ENCODE data around the gene LYRM9. TPM values are rescaled to one million over a fixed set of nuclear protein-coding genes. Genes with fewer than 3 reads are reported as not detected.

Gene LYRM9
- total and polyA plus RNA-seq, 2 of the 8 experiments (the other 6 are each of a cell fraction or from before 2014, with no cell fraction given) = 4.3 to 5.2 TPM

DNA sequence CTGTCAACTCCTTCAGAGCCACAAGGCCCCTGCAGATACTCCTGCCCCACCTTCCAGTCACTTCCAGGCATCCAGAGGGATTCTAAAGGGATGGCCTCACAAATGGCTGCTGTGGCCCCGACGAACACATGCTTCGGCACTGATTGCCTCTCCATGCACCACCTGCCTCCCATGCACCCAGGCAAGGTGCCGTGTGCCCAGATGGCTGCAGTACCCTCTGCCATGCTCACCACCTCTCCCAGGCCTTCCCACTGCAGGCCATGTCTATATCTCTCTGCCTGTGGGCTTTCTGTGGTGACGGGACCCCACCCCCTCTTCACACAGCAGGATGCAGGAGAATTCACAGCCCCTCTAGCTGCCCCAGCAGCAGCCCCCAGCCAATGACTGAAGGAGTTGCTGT is 27.9 kb upstream of the LYRM9 start:
- Histone ChIP-seq H3K4ac (replicated peaks; ENCODE audit: insufficient read length, low read depth, low read length) (no peak overlapping the region), H3K14ac (ENCODE audit: insufficient read length) (no peak overlapping the region), H2BK12ac (ENCODE audit: low read depth, low read length) (no peak overlapping the region), H3K4me1 (replicated peaks in 1 of 4; ENCODE audit: control insufficient read depth in 3 of 4, insufficient read depth in 4 of 4, low read length in 3 of 4) (peaks cover 0 to 6% (median 4%) of the 10 kb centered on the region in 4 experiments; a peak in 4 of 7 replicates), H2BK15ac (ENCODE audit: low read length) (no peak overlapping the region), H2BK5ac (ENCODE audit: low read depth, low read length) (no peak overlapping the region), H3K27me3 (replicated peaks in 1 of 4; ENCODE audit: control insufficient read depth in 3 of 4, extremely low read depth in 1 of 4, insufficient read depth in 3 of 4, low read length in 3 of 4) (peaks cover 17 to 27% (median 26%) of the 10 kb centered on the region in 4 experiments), H2BK20ac (ENCODE audit: low read length) (no peak overlapping the region), H2AFZ (ENCODE audit: low read length) (no peak overlapping the region), H2BK120ac (replicated peaks; ENCODE audit: low read depth, low read length) (no peak overlapping the region), H4K20me1 (replicated peaks in 1 of 2; ENCODE audit: control insufficient read depth in 1 of 2, insufficient read depth in 2 of 2, low read length in 2 of 2) (peaks cover 2% of the 10 kb centered on the region in 2 experiments), H3K18ac (ENCODE audit: extremely low read depth, low read length) (no peak overlapping the region), H3K23ac (ENCODE audit: insufficient read length) (no peak overlapping the region), H3K27ac (ENCODE audit: low read depth, low read length) (no peak overlapping the region), H3K56ac (replicated peaks; ENCODE audit: insufficient read length, low read depth, low read length) (no peak overlapping the region), H3K4me2 (ENCODE audit: insufficient read depth in 1 of 2, low read depth in 2 of 2, low read length in 2 of 2) (no peak overlapping the region), H3K9me3 (ENCODE audit: insufficient read depth in 2 of 2, low read depth in 1 of 2, low read length in 1 of 2) (no peaks in the 10 kb centered on the region), H3K79me2 (ENCODE audit: control insufficient read depth in 1 of 2, insufficient read depth in 2 of 2, low read length in 2 of 2) (no peaks in the 10 kb centered on the region), H4K5ac (ENCODE audit: insufficient read length, low read depth, low read length) (no peak overlapping the region), H4K8ac (ENCODE audit: extremely low read depth, insufficient read depth, low read length) (no peak overlapping the region), H3K4me3 (ENCODE audit: extremely low read depth in 1 of 4, insufficient read depth in 2 of 4, low read depth in 3 of 4, low read length in 4 of 4) (no peak overlapping the region), H3K36me3 (ENCODE audit: control insufficient read depth in 2 of 4, insufficient read depth in 4 of 4, low read length in 3 of 4) (no peaks in the 10 kb centered on the region), H4K91ac (replicated peaks; ENCODE audit: insufficient read length, low read length) (no peak overlapping the region), H3K23me2 (ENCODE audit: low read depth, low read length) (no peaks in the 10 kb centered on the region), H2AK5ac (ENCODE audit: low read depth, low read length) (no peak overlapping the region), H3K79me1 (ENCODE audit: low read depth, low read length) (no peaks in the 10 kb centered on the region), H3K9ac (replicated peaks in 1 of 4; ENCODE audit: extremely low read depth in 1 of 4, low read depth in 3 of 4, low read length in 3 of 4) (no peak overlapping the region)
- CTCF ChIA-PET (ENCODE audit: partially characterized antibody) = no interaction called here
- FAIRE-seq (no peak), DNase-seq (ENCODE audit: low read depth in 1 of 2, low spot score in 2 of 2) (no peak)
- POLR2A ChIA-PET (ENCODE audit: partially characterized antibody) = no interaction called here
- 88% methylated on average over 5 of the region's 5 CpGs; no CpG with 5 or more reads in 1 of the 2 experiments for WGBS, 2 experiments (ENCODE audit: extremely low coverage in 1 of 2, insufficient coverage in 1 of 2, insufficient read length in 1 of 2, insufficient replicate concordance in 2 of 2, low coverage in 1 of 2, low lambda C conversion rate in 2 of 2, missing lambda C conversion rate in 1 of 2)
- no peak for TF ChIP-seq TAF7 (optimal IDR thresholded peaks at IDR 0.05; ENCODE audit: borderline replicate concordance, low read depth, low read length)
- no peak for TF ChIP-seq KDM4A (IDR thresholded peaks at IDR 0.05; ENCODE audit: low read depth, low read length, severe bottlenecking)
- no peak for TF ChIP-seq BRCA1 (IDR thresholded peaks at IDR 0.05; ENCODE audit: low read depth, low read length)
- TF ChIP-seq MAFK (IDR thresholded peaks at IDR 0.05; ENCODE audit: low read depth, low read length) = no peak
- no peak for TF ChIP-seq BCL11A (IDR thresholded peaks at IDR 0.05; ENCODE audit: low read depth in 2 of 2, low read length in 2 of 2)
- no peak for TF ChIP-seq SIN3A (conservative IDR thresholded peaks at IDR 0.05 in 1 of 2, IDR thresholded peaks at IDR 0.05 in 1 of 2; ENCODE audit: low read depth in 1 of 2, low read length in 2 of 2)
- TF ChIP-seq, protein P1, sequence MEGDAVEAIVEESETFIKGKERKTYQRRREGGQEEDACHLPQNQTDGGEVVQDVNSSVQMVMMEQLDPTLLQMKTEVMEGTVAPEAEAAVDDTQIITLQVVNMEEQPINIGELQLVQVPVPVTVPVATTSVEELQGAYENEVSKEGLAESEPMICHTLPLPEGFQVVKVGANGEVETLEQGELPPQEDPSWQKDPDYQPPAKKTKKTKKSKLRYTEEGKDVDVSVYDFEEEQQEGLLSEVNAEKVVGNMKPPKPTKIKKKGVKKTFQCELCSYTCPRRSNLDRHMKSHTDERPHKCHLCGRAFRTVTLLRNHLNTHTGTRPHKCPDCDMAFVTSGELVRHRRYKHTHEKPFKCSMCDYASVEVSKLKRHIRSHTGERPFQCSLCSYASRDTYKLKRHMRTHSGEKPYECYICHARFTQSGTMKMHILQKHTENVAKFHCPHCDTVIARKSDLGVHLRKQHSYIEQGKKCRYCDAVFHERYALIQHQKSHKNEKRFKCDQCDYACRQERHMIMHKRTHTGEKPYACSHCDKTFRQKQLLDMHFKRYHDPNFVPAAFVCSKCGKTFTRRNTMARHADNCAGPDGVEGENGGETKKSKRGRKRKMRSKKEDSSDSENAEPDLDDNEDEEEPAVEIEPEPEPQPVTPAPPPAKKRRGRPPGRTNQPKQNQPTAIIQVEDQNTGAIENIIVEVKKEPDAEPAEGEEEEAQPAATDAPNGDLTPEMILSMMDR (IDR thresholded peaks at IDR 0.05; ENCODE audit: control extremely low read depth in 1 of 3, insufficient read depth in 1 of 3, low read depth in 1 of 3, low read length in 3 of 3) = no peak
- TF ChIP-seq TEAD4 (IDR thresholded peaks at IDR 0.05; ENCODE audit: low read depth, low read length) = no peak
- no peak for TF ChIP-seq EGR1 (IDR thresholded peaks at IDR 0.05; ENCODE audit: borderline replicate concordance, low read depth, low read length)
- TF ChIP-seq SUZ12 (IDR thresholded peaks at IDR 0.05; ENCODE audit: low read length) = no peak
- no peak for TF ChIP-seq YY1 (IDR thresholded peaks at IDR 0.05; ENCODE audit: low read depth, low read length)
- TF ChIP-seq KDM5A (IDR thresholded peaks at IDR 0.05; ENCODE audit: low read length) = no peak

Measured in H1 (cell line).